ENCODE results near the gene TRIM37. TPM values are rescaled to one million over a fixed set of nuclear protein-coding genes. Genes with fewer than 3 reads are reported as not detected.
A peak's percentile ranks its signal among the peaks of the same experiment; 100 is the strongest.

Gene TRIM37
- total RNA-seq, 6 experiments from 2014 or later: 21.5 to 25.0 (median 23.7) TPM

GRCh38 chr17:58999500-58999899 is 107.2 kb downstream of the TRIM37 start:
- Mint-ChIP-seq H3K27ac (no peak overlapping the region), H3K36me3 (ENCODE audit: low read depth) (peaks cover 25% of the 10 kb centered on the region), H3K4me3 (no peak overlapping the region), H3K27me3 (ENCODE audit: insufficient read depth) (no peaks in the 10 kb centered on the region), H3K9me3 (no peaks in the 10 kb centered on the region), H3K4me1 (ENCODE audit: low read depth) (peaks cover 61% of the 10 kb centered on the region)
- DNase-seq: no peak
- TF ChIP-seq, protein P1, sequence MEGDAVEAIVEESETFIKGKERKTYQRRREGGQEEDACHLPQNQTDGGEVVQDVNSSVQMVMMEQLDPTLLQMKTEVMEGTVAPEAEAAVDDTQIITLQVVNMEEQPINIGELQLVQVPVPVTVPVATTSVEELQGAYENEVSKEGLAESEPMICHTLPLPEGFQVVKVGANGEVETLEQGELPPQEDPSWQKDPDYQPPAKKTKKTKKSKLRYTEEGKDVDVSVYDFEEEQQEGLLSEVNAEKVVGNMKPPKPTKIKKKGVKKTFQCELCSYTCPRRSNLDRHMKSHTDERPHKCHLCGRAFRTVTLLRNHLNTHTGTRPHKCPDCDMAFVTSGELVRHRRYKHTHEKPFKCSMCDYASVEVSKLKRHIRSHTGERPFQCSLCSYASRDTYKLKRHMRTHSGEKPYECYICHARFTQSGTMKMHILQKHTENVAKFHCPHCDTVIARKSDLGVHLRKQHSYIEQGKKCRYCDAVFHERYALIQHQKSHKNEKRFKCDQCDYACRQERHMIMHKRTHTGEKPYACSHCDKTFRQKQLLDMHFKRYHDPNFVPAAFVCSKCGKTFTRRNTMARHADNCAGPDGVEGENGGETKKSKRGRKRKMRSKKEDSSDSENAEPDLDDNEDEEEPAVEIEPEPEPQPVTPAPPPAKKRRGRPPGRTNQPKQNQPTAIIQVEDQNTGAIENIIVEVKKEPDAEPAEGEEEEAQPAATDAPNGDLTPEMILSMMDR (IDR thresholded peaks at IDR 0.05): no peak

DNA sequence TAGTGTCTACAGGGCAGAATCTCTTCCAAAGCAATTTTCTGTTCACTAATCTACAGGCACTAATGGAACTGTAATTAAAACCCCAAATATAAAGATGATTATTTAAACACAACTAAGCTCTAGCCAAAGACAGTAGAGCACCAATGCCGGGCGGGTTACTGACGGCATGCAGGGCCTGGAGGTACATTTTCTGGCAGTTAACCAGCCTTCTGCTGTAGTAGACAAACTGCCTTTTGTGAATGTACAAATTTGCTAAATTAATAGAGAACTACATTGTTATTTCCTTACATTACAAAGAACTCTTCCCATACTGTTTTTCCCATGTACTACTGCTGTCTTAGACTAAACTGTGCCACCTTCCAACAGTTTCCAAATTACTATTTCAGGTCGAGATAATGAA is 107.8 kb downstream of the TRIM37 start:
- peaks cover 59% of the 10 kb centered on the region for H3K4me1 Mint-ChIP-seq (ENCODE audit: low read depth)
- TF ChIP-seq, protein P1 (IDR thresholded peaks at IDR 0.05): no peak
- no peak overlapping the region for H3K4me3 Mint-ChIP-seq
- no peaks in the 10 kb centered on the region for H3K9me3 Mint-ChIP-seq
- H3K27ac Mint-ChIP-seq: no peak overlapping the region
- peaks cover 25% of the 10 kb centered on the region for H3K36me3 Mint-ChIP-seq (ENCODE audit: low read depth)
- H3K27me3 Mint-ChIP-seq (ENCODE audit: insufficient read depth): no peaks in the 10 kb centered on the region
- no peak for DNase-seq

DNA sequence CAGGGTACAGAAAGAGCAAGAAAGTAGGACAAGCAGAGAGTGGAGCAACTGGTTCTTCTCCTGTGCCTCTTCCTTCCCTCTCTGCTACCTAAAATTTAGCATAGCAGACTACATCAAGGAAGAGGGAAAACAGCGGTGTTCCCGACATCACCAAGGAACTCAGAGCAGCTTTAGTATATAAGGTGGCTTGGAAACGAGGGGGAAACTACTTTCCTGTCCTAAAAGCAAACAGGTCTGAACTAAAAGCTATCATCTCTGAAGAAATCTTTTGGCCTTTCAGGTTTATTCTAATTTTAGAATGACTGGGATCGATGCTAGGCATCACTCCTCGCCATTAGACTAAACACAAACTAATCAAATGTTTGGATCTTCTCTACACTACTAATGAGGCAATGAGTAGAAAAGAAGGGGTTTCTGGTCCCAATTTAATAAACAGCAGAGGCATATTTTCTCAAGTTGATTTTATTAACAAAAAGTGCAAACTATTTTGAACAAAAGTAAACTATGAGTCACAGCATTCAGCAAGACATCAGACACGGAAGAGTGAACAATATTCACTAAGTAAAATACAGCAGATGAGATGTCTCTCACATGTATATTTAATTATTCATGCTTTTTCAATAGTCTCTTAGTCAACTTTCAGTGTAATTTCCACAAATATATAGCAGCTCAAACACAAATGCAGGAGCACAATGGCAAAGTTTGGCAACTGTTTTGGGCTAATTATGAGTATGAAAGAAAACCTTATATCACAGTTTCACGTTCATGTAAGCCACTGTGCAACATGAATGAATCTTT is 108.7 kb downstream of the TRIM37 start:
- Mint-ChIP-seq H3K27me3 (ENCODE audit: insufficient read depth) (no peaks in the 10 kb centered on the region), H3K36me3 (ENCODE audit: low read depth) (peaks cover 31% of the 10 kb centered on the region), H3K4me1 (ENCODE audit: low read depth) (peaks cover 59% of the 10 kb centered on the region), H3K4me3 (no peak overlapping the region), H3K27ac (no peak overlapping the region), H3K9me3 (no peaks in the 10 kb centered on the region)
- no peak for DNase-seq
- TF ChIP-seq, protein P1 (IDR thresholded peaks at IDR 0.05): no peak

DNA sequence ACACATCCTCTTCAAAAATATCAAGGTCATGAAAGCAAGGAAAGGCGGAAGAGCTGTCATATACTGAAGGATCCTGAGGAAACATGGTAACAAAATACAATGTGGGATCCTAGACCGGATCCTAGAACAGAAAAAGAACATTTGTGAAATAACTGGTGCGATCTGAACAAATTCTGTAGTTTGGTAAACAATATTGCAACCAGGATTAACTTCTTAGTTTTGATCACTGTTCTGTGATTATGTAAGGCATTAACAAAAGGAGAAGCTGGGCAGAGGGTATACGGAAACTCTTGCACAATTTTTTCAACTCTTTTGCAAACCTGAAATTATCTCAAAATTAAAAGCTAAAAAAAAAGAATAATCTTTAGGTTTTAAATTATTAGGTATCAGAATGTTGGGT is 109.7 kb downstream of the TRIM37 start:
- Mint-ChIP-seq H3K36me3 (ENCODE audit: low read depth) (peaks cover 37% of the 10 kb centered on the region), H3K9me3 (no peaks in the 10 kb centered on the region), H3K27me3 (ENCODE audit: insufficient read depth) (peaks cover 2% of the 10 kb centered on the region), H3K4me3 (no peak overlapping the region), H3K27ac (no peak overlapping the region), H3K4me1 (ENCODE audit: low read depth) (peaks cover 62% of the 10 kb centered on the region)
- TF ChIP-seq, protein P1 (IDR thresholded peaks at IDR 0.05): no peak
- no peak for DNase-seq

GRCh38 chr17:58995247-58995940 is 111.3 kb downstream of the TRIM37 start:
- peaks cover 59% of the 10 kb centered on the region for H3K4me1 Mint-ChIP-seq (ENCODE audit: low read depth)
- H3K4me3 Mint-ChIP-seq: no peak overlapping the region; the same call in 1 of the 2 replicates
- H3K36me3 Mint-ChIP-seq (ENCODE audit: low read depth): peaks cover 32% of the 10 kb centered on the region; the same call in 1 of the 2 replicates
- TF ChIP-seq, protein P1 (IDR thresholded peaks at IDR 0.05): no peak
- DNase-seq: peak; percentile 25
- peaks cover 2% of the 10 kb centered on the region for H3K27me3 Mint-ChIP-seq (ENCODE audit: insufficient read depth)
- H3K9me3 Mint-ChIP-seq: no peaks in the 10 kb centered on the region
- H3K27ac Mint-ChIP-seq: no peak overlapping the region; the same call in 1 of the 2 replicates

All from HFFc6 (cell line).